Karpas-422 (cell line): ENCODE data around the gene NDUFA6. TPM values are rescaled to one million over a fixed set of nuclear protein-coding genes. Genes with fewer than 3 reads are reported as not detected.
"Not testable (repeated sequence)": the region's sequence is repeated elsewhere in the genome, so short reads cannot be mapped to it uniquely, and the experiment has no call there.

Experiments
- DNase-seq: peaks from one replicate; pipeline ENCODE4 v3.0.0-alpha.2; 2015
- H2AFZ ChIP-seq: fragments of 200-600 bp; sonication (generic); 2 replicates; pipeline ENCODE4 v1.6.1; 2014; ENCODE audit warnings: antibody characterized with exemption, low read length, mixed read lengths
- H3K27ac ChIP-seq: fragments of 200-600 bp; sonication (generic); 2 replicates; pipeline ENCODE4 v1.5.1; 2014; ENCODE audit warnings: mild to moderate bottlenecking, low read length, moderate library complexity
- H3K27me3 ChIP-seq: fragments of 200-600 bp; sonication (generic); 2 replicates; pipeline ENCODE4 v1.6.1; 2014; ENCODE audit warnings: low read length, mixed read lengths
- H3K36me3 ChIP-seq: fragments of 200-600 bp; sonication (generic); 2 replicates; pipeline ENCODE4 v1.6.1; 2014; ENCODE audit warnings: low read length, mixed read lengths; ENCODE audit not compliant: insufficient read depth
- H3K4me1 ChIP-seq: fragments of 200-600 bp; sonication (generic); 2 replicates; pipeline ENCODE4 v1.6.1; 2014; ENCODE audit warnings: mild to moderate bottlenecking, low read length, mixed read lengths
- H3K4me2 ChIP-seq: fragments of 200-600 bp; sonication (generic); 2 replicates; pipeline ENCODE4 v1.6.1; 2014; ENCODE audit warnings: low read length, low read depth, mild to moderate bottlenecking; ENCODE audit not compliant: poor library complexity, severe bottlenecking
- H3K4me3 ChIP-seq: fragments of 200-600 bp; sonication (generic); 2 replicates; pipeline ENCODE4 v1.5.1; 2014; ENCODE audit warnings: mild to moderate bottlenecking, antibody characterized with exemption, low read length, mixed read lengths
- H3K79me2 ChIP-seq: fragments of 200-600 bp; sonication (generic); 2 replicates; pipeline ENCODE4 v1.6.1; 2014; ENCODE audit warnings: mild to moderate bottlenecking, low read length, mixed read lengths
- H3K9ac ChIP-seq: fragments of 200-600 bp; sonication (generic); 2 replicates; pipeline ENCODE4 v1.6.0; 2014; ENCODE audit warnings: low read length
- H3K9me2 ChIP-seq: fragments of 200-600 bp; sonication (generic), shearing (Covaris generic); replicated peaks from 2 replicates; pipeline ENCODE4 v1.6.0; 2014; ENCODE audit warnings: mild to moderate bottlenecking, low read length, moderate library complexity; ENCODE audit not compliant: insufficient read depth
- H3K9me3 ChIP-seq: fragments of 300-700, 200-600 bp; sonication (generic); 2 replicates; pipeline ENCODE4 v1.6.1; 2014; ENCODE audit warnings: low read length, mixed read lengths
- H4K20me1 ChIP-seq: fragments of 200-600 bp; sonication (generic); 2 replicates; pipeline ENCODE4 v1.6.1; 2014; ENCODE audit warnings: mild to moderate bottlenecking, antibody characterized with exemption, low read length, low read depth; ENCODE audit not compliant: insufficient read depth
- total RNA-seq: library from RNA; depleted of rRNA; stranded (reverse); fragments of >200 nt; shearing (Covaris generic); gene quantifications from 2 replicates; pipeline ENCODE4 v1.2.3, GENCODE V29; 2014; ENCODE audit warnings: low replicate concordance

NDUFA6 gene
- total RNA-seq, 1 experiment from 2014 or later = 44.7 TPM

- Histone ChIP-seq H3K9me2 (no peaks in the 10 kb centered on the region), H3K9ac (no peak overlapping the region), H3K4me1 (peaks cover 18% of the 10 kb centered on the region), H4K20me1 (no peaks in the 10 kb centered on the region), H3K4me2 (no peak overlapping the region), H3K27me3 (no peaks in the 10 kb centered on the region), H3K36me3 (peaks cover 7% of the 10 kb centered on the region), H3K9me3 (no peaks in the 10 kb centered on the region), H3K4me3 (no peak overlapping the region), H3K27ac (no peak overlapping the region), H2AFZ (no peak overlapping the region), H3K79me2 (peaks cover 20% of the 10 kb centered on the region)
- no peak for DNase-seq
Observed at GRCh38 chr22:42077486-42078125, 13.0 kb downstream of the NDUFA6 start.

DNA sequence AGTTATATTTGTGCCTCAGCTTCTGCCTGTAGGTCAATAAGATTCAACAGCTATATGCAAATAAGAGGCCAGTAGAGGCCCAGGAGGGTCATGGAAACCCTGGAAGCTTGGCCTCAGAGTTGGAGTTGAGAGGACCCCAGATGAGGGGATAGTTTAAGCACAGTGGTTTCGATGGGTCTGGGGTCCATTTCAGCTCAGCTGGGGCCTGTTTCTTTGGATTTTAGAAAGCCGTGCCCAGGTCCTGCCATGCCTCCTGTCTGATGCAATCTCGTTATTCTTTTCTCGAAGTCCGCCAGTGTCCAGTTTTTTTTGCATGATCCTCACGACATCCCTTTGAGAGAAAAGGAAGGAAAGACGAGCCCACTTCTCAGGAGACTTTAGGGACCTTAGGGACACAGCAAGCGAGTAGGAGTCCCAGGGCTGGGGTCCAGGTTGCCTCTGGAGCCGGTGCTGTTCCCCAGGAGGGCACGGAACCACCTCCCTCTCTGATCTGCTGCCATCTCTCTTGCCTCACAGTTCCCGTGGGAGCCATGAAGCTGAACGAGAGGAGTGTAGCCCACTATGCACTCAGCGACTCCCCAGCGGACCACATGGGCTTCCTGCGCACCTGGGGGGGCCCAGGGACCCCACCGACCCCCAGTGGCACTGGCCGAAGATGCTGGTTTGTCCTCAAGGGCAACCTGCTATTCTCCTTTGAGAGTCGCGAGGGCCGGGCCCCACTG is 13.6 kb downstream of the NDUFA6 start:
- no peaks in the 10 kb centered on the region for H3K9me2 ChIP-seq
- no peak overlapping the region for H3K27ac ChIP-seq
- DNase-seq = no peak
- peaks cover 4% of the 10 kb centered on the region; the same call in 1 of the 2 replicates for H3K36me3 ChIP-seq
- H4K20me1 ChIP-seq = no peaks in the 10 kb centered on the region
- no peak overlapping the region for H3K4me3 ChIP-seq
- H3K4me1 ChIP-seq = peaks cover 18% of the 10 kb centered on the region
- no peak overlapping the region for H3K9ac ChIP-seq
- H3K27me3 ChIP-seq = no peaks in the 10 kb centered on the region
- H3K79me2 ChIP-seq = peaks cover 19% of the 10 kb centered on the region
- H3K9me3 ChIP-seq = no peaks in the 10 kb centered on the region
- H2AFZ ChIP-seq = no peak overlapping the region
- no peak overlapping the region for H3K4me2 ChIP-seq

GRCh38 chr22:42074846-42075676 is 15.5 kb downstream of the NDUFA6 start:
- no peak overlapping the region for H2AFZ ChIP-seq

GRCh38 chr22:42074132-42074811 is 16.3 kb downstream of the NDUFA6 start, which contains the start of gene PHETA2:
Gene PHETA2, plus strand, starts transcription at chr22:42074248. Its CDS starts 3,046 bp downstream, at chr22:42077294.
- H3K9me3 ChIP-seq = no peaks in the 10 kb centered on the region
- DNase-seq = no peak
- H3K4me2 ChIP-seq = no peak within 1 kb of the TSS
- H4K20me1 ChIP-seq = no peaks in the 10 kb centered on the region
- no peak within 1 kb of the TSS for H3K27ac ChIP-seq
- no peaks in the 10 kb centered on the region for H3K9me2 ChIP-seq
- peaks cover 31% of the 10 kb centered on the region for H3K4me1 ChIP-seq
- no peaks in the 10 kb centered on the region for H3K27me3 ChIP-seq
- no peak within 1 kb of the TSS for H3K9ac ChIP-seq
- no peak within 1 kb of the TSS for H3K4me3 ChIP-seq
- peaks cover 7% of the 10 kb centered on the region for H3K79me2 ChIP-seq
- no peaks in the 10 kb centered on the region for H3K36me3 ChIP-seq
- H2AFZ ChIP-seq = no peak within 1 kb of the TSS

More at GRCh38 chr22:42074846-42075676, 15.5 kb downstream of the NDUFA6 start:
- H3K4me2 ChIP-seq = no peak overlapping the region
- no peaks in the 10 kb centered on the region for H3K9me3 ChIP-seq
- H3K27me3 ChIP-seq = no peaks in the 10 kb centered on the region
- H3K4me1 ChIP-seq = peaks cover 25% of the 10 kb centered on the region
- H3K36me3 ChIP-seq = no peaks in the 10 kb centered on the region
- peaks cover 2% of the 10 kb centered on the region for H3K79me2 ChIP-seq
- no peak overlapping the region for H3K27ac ChIP-seq
- H3K9ac ChIP-seq = no peak overlapping the region
- no peaks in the 10 kb centered on the region for H3K9me2 ChIP-seq
- no peak for DNase-seq
- H3K4me3 ChIP-seq = no peak overlapping the region
- no peaks in the 10 kb centered on the region for H4K20me1 ChIP-seq

DNA sequence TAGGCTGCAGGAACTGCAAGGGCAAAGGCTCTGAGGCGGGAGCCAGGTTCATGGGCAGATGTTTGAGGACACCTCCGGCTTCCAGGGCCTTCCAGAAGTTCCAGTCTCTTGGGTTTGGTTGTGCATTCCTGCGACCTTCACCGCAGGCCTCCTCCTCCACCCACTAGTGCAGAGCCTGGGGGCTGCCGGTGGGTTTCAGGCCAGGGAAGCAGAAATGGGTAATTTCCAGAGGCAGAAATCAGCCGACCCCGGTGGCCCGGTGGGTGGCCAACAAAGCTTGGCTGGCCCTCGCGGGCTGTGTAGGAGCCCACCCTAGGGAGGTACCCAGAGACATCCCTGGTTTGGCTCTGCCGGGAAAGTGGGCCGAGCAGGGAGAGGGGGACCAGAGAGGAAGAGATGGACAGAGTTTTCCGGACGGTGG is 16.9 kb downstream of the NDUFA6 start:
- no peak overlapping the region for H3K4me2 ChIP-seq
- no peak overlapping the region for H3K27ac ChIP-seq
- H4K20me1 ChIP-seq = no peaks in the 10 kb centered on the region
- H3K27me3 ChIP-seq = no peaks in the 10 kb centered on the region
- DNase-seq = no peak
- H3K9me3 ChIP-seq = no peaks in the 10 kb centered on the region
- no peak overlapping the region for H3K9ac ChIP-seq
- peaks cover 7% of the 10 kb centered on the region for H3K79me2 ChIP-seq
- H2AFZ ChIP-seq = no peak overlapping the region
- H3K9me2 ChIP-seq = no peaks in the 10 kb centered on the region
- peaks cover 25% of the 10 kb centered on the region for H3K4me1 ChIP-seq
- no peak overlapping the region for H3K4me3 ChIP-seq
- no peaks in the 10 kb centered on the region for H3K36me3 ChIP-seq

- Histone ChIP-seq H4K20me1 (no peaks in the 10 kb centered on the region), H3K27ac (no peak overlapping the region), H3K79me2 (peaks cover 7% of the 10 kb centered on the region), H3K9me2 (no peaks in the 10 kb centered on the region), H3K9me3 (no peaks in the 10 kb centered on the region), H3K9ac (no peak overlapping the region), H3K4me1 (peaks cover 21% of the 10 kb centered on the region), H2AFZ (no peak overlapping the region), H3K36me3 (no peaks in the 10 kb centered on the region), H3K4me3 (no peak overlapping the region), H3K4me2 (no peak overlapping the region), H3K27me3 (no peaks in the 10 kb centered on the region)
- no peak for DNase-seq
Observed at GRCh38 chr22:42072606-42073330, 17.8 kb downstream of the NDUFA6 start.

- not testable (repeated sequence) for H2AFZ ChIP-seq, H4K20me1 ChIP-seq, H3K79me2 ChIP-seq, DNase-seq, H3K9me2 ChIP-seq, H3K27me3 ChIP-seq, H3K36me3 ChIP-seq, H3K9me3 ChIP-seq, H3K27ac ChIP-seq
- peak overlapping the region; percentile 76 for H3K4me3 ChIP-seq
- H3K4me2 ChIP-seq = peak overlapping the region; percentile 94
- H3K9ac ChIP-seq = peak overlapping the region; percentile 80
- peaks cover 21% of the 10 kb centered on the region for H3K4me1 ChIP-seq
Observed at GRCh38 chr22:42071508-42071907, 19.1 kb downstream of the NDUFA6 start.
